ENCODE data around the gene PIGQ. TPM values are rescaled to one million over a fixed set of nuclear protein-coding genes. Genes with fewer than 3 reads are reported as not detected.

Gene PIGQ
- polyA plus RNA-seq, 1 of the 3 experiments (the other 2 are of a cell fraction), result 38.7 TPM

DNA sequence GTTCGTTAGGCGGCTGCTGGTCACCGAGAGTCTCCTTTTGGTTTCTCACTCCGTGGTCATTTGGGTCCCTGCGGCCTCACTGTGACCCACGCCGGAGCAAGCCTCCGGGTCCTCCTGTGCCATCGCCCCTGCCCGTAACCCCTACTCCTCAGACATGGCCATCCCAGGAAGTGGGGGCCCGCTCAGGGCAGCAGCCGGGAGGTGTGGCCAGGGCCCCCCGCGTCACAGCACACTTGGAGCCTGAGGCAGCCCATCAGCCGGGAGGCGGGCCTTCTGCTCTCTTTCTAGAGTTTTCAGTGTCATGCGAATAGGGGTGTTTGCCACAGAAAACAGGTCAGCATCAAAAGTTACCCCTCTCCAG lies 53.1 kb downstream of the PIGQ start:
- peaks cover 10% of the 10 kb centered on the region; the same call in 1 of the 2 replicates for H4K20me1 ChIP-seq (ENCODE audit: insufficient read depth)
- peaks cover 5% of the 10 kb centered on the region for H3F3A ChIP-seq (replicated peaks; ENCODE audit: insufficient read depth)
- peaks cover 10 to 13% of the 10 kb centered on the region in 2 experiments; a peak in 3 of 4 replicates for H3K4me1 ChIP-seq (ENCODE audit: control insufficient read depth in 1 of 2, insufficient read depth in 2 of 2, low read depth in 1 of 2, low read length in 1 of 2)
- no peaks in the 10 kb centered on the region for H3K9me3 ChIP-seq
- H2AFZ ChIP-seq (ENCODE audit: low read depth), result no peak overlapping the region
- H3K79me2 ChIP-seq (ENCODE audit: insufficient read depth), result peaks cover 5% of the 10 kb centered on the region; the same call in 1 of the 2 replicates
- H3K27me3 ChIP-seq (ENCODE audit: insufficient read depth), result no peaks in the 10 kb centered on the region
- no peaks in the 10 kb centered on the region for H3K9me2 ChIP-seq
- ChIA-PET CTCF (interaction anchor here (0.5 to 2.8 kb wide), 3 partner anchors 13 to 542 kb away, joined by 3 to 11 read pairs (median 4); no protein-coding TSS in a partner anchor), POLR2A (no interaction called here)
- no peak overlapping the region for H3K27ac ChIP-seq (ENCODE audit: low read depth in 2 of 2, low read length in 1 of 2)
- no peak for DNase-seq
- H3K9ac ChIP-seq, result no peak overlapping the region
- H3K4me2 ChIP-seq, result no peak overlapping the region
- 96% methylated on average over 14 of the region's 17 CpGs for WGBS (ENCODE audit: low lambda C conversion rate)
- H3K36me3 ChIP-seq (replicated peaks in 1 of 2; ENCODE audit: control insufficient read depth in 1 of 2, insufficient read depth in 2 of 2, low read length in 1 of 2), result peaks cover 0 to 3% of the 10 kb centered on the region in 2 experiments
- TF ChIP-seq NFIC (IDR thresholded peaks at IDR 0.05; ENCODE audit: borderline replicate concordance) (no peak), CHD2 (IDR thresholded peaks at IDR 0.05; ENCODE audit: low read length, partially characterized antibody) (no peak), FOXJ3 (CRISPR knock-in tag; IDR thresholded peaks at IDR 0.05) (no peak), EP300 (IDR thresholded peaks at IDR 0.05; ENCODE audit: borderline replicate concordance in 1 of 2, low read depth in 1 of 2, low read length in 1 of 2) (no peak), SMC3 (IDR thresholded peaks at IDR 0.05; ENCODE audit: low read depth, low read length) (no peak), MXI1 (IDR thresholded peaks at IDR 0.05; ENCODE audit: low read depth, low read length) (no peak), RCOR1 (IDR thresholded peaks at IDR 0.05; ENCODE audit: low read length) (no peak), GABPA (IDR thresholded peaks at IDR 0.05; ENCODE audit: low read depth) (no peak), PBX3 (IDR thresholded peaks at IDR 0.05) (no peak), USF2 (IDR thresholded peaks at IDR 0.05; ENCODE audit: borderline replicate concordance, low read depth, low read length) (no peak), FOSL2 (IDR thresholded peaks at IDR 0.05; ENCODE audit: borderline replicate concordance, low read depth) (no peak), ELF1 (IDR thresholded peaks at IDR 0.05) (no peak), TEAD4 (IDR thresholded peaks at IDR 0.05; ENCODE audit: borderline replicate concordance, insufficient read depth) (no peak)
- H3K4me3 ChIP-seq (ENCODE audit: low read depth in 2 of 2, low read length in 1 of 2), result no peak overlapping the region

DNA sequence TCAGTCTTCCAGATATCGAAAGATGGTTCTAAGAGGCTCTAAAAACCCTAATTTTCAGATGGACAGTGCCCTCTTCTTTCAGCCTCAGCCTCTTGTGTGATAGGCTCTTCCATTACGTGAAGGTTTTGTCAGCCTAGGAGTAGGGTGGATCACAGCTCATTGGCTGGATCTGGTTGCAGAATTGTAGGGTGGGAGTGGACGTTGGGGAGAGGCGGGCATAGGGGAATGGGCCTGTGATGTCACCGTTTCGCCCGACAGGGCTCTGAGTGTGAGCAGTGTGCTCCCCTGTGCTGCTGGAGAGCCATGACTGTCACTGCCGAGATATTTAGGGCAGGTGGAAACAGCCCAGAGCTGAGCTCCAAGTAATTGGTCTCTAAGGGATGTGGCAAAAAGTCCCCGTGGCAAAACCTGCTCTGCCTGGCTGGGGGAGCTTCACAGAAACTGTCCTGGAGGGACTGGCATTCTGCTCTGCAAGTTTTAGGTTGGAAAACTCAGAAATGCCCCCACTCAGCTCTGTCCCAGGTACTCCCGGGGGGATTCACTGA lies 54.8 kb downstream of the PIGQ start:
- Histone ChIP-seq H4K20me1 (ENCODE audit: insufficient read depth) (peaks cover 7% of the 10 kb centered on the region; the same call in 1 of the 2 replicates), H3K4me3 (ENCODE audit: low read depth in 2 of 2, low read length in 1 of 2) (no peak overlapping the region), H3K4me2 (no peak overlapping the region), H3K9me2 (no peaks in the 10 kb centered on the region), H3K9me3 (no peaks in the 10 kb centered on the region), H3K9ac (no peak overlapping the region), H3K79me2 (ENCODE audit: insufficient read depth) (peaks cover 5% of the 10 kb centered on the region; the same call in 1 of the 2 replicates), H3F3A (replicated peaks; ENCODE audit: insufficient read depth) (peaks cover 5% of the 10 kb centered on the region), H3K27ac (ENCODE audit: low read depth in 2 of 2, low read length in 1 of 2) (no peak overlapping the region), H3K27me3 (ENCODE audit: insufficient read depth) (no peaks in the 10 kb centered on the region), H2AFZ (ENCODE audit: low read depth) (no peak overlapping the region), H3K36me3 (replicated peaks in 1 of 2; ENCODE audit: control insufficient read depth in 1 of 2, insufficient read depth in 2 of 2, low read length in 1 of 2) (peaks cover 0 to 3% of the 10 kb centered on the region in 2 experiments), H3K4me1 (ENCODE audit: control insufficient read depth in 1 of 2, insufficient read depth in 2 of 2, low read depth in 1 of 2, low read length in 1 of 2) (peaks cover 10 to 22% of the 10 kb centered on the region in 2 experiments; a peak in 3 of 4 replicates)
- no peak for TF ChIP-seq IRF3 (IDR thresholded peaks at IDR 0.05; ENCODE audit: low read depth, low read length)
- ChIA-PET POLR2A (interaction anchor here (0.7 kb wide), 1 partner anchor 11 kb away, joined by 3 read pairs; the partner anchor contains the start of gene METTL26), CTCF (interaction anchor here (0.6 to 2.2 kb wide), 13 partner anchors 11 to 233 kb away, joined by 3 to 11 read pairs (median 4); partner anchors contain the start of genes METTL26 and RAB40C)
- WGBS (ENCODE audit: low lambda C conversion rate), result 90% methylated on average over 9 of the region's 10 CpGs
- DNase-seq, result peak; percentile 43
